ENCODE measurements around the gene CIBAR2.

CIBAR2 gene

DNA sequence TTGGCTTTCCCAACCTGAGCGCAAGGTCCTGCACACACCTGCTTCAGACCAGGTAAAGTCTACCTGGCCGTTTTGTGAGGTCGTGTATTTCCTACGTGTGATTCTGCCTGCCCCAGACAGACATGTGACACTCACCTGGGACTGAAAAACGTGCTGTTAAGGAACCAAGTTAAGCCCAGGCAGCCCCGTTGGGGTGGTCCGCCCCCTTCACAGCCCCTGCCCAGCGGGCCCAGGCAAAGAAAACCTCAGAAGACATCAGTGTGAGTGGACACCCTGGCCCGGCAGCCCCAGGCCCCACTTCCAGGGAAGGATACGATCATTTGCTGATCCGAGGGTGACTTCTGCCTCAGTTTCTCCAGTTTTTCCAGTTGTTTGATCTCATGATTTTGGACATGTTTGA, 4.7 kb downstream of the CIBAR2 start:
- H3K27ac ChIP-seq (ENCODE audit: low read length): no peak overlapping the region
- H3K9me3 ChIP-seq (ENCODE audit: control insufficient read depth, low read depth, low read length): no peaks in the 10 kb centered on the region
- no peaks in the 10 kb centered on the region for H3K27me3 ChIP-seq (ENCODE audit: control insufficient read depth, insufficient read depth, low read length)
- H3K9ac ChIP-seq (ENCODE audit: low read length): no peak overlapping the region
- no peaks in the 10 kb centered on the region for H3K36me3 ChIP-seq (ENCODE audit: control insufficient read depth, low read depth, low read length)
- no peak overlapping the region for H3K4me3 ChIP-seq (ENCODE audit: low read length)
- no peaks in the 10 kb centered on the region for H3K4me1 ChIP-seq (ENCODE audit: control insufficient read depth, low read depth, low read length)

DNA sequence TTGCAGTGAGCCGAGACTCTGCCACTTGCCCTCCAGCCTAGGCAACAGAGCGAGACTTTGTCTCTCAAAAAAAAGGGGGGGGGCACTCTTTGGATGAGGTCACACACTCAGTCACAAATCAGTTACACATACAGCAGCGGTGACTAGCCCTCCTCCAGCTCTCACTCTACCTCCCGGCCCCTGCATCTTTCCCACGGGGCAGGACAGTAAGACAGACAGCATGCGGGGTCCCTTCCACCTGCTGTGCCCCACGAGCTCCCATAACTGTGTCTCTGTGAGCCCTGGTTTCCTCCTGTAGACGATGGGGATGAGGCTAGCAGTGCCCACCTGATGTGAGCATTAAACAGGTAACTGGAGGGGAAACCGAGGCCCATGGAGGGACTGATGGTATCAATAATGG, 5.2 kb downstream of the CIBAR2 start:
- H3K27me3 ChIP-seq (ENCODE audit: control insufficient read depth, insufficient read depth, low read length): no peaks in the 10 kb centered on the region
- H3K9ac ChIP-seq (ENCODE audit: low read length): no peak overlapping the region
- no peak overlapping the region for H3K4me3 ChIP-seq (ENCODE audit: low read length)
- H3K36me3 ChIP-seq (ENCODE audit: control insufficient read depth, low read depth, low read length): no peaks in the 10 kb centered on the region
- no peaks in the 10 kb centered on the region for H3K4me1 ChIP-seq (ENCODE audit: control insufficient read depth, low read depth, low read length)
- no peak overlapping the region for H3K27ac ChIP-seq (ENCODE audit: low read length)
- no peaks in the 10 kb centered on the region for H3K9me3 ChIP-seq (ENCODE audit: control insufficient read depth, low read depth, low read length)

DNA sequence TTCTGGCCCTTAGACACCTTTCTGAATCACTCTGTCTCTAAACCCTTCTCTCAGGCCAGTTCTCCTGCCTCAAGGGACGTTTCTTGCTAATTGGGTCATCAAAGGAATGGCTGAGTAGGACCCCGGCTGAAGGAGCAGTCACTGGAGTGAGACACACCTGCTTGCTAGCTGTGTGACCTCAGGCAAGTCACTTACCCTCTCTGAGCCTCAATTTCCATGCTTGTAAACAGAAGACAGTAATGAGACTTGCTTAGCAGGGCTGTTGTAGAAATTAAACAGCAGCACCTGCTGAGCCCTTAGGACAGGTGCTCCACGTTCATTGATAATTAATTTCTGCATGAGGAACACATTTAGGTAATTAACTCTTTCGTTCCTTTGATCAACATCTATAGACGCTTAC, 6.8 kb downstream of the CIBAR2 start:
- H3K27me3 ChIP-seq (ENCODE audit: control insufficient read depth, insufficient read depth, low read length): no peaks in the 10 kb centered on the region
- no peaks in the 10 kb centered on the region for H3K9me3 ChIP-seq (ENCODE audit: control insufficient read depth, low read depth, low read length)
- no peak overlapping the region for H3K9ac ChIP-seq (ENCODE audit: low read length)
- no peaks in the 10 kb centered on the region for H3K4me1 ChIP-seq (ENCODE audit: control insufficient read depth, low read depth, low read length)
- H3K4me3 ChIP-seq (ENCODE audit: low read length): no peak overlapping the region
- no peak overlapping the region for H3K27ac ChIP-seq (ENCODE audit: low read length)
- H3K36me3 ChIP-seq (ENCODE audit: control insufficient read depth, low read depth, low read length): no peaks in the 10 kb centered on the region

DNA sequence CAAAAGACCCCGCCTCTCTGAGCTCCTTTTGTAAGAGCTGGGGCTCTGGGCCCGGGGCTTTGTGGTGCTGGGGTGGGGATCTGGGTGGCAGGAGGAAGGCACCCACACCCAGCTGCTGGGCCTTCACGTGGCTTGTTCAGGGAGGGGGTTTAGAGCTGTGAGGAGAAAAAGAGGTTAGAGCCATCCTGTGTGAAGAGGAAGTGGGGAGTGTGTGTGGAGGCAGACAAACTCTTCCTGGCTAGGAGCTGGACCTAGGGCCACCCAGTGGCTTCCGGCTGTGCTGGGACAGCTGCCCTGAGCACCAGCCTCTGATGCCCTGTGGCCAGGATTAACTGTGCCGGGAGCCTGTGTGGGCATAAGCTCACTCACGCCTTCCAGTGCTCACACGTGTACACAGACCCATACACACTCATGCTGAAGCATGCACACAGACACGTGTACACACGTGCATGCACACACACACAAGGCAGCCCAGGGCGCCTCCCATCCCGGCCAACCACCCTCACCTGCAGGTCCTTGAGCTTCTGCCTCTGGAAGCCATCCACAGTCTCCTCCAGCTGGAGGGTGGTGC, 7.4 kb downstream of the CIBAR2 start:
- H3K36me3 ChIP-seq (ENCODE audit: control insufficient read depth, low read depth, low read length): no peaks in the 10 kb centered on the region
- H3K9me3 ChIP-seq (ENCODE audit: control insufficient read depth, low read depth, low read length): no peaks in the 10 kb centered on the region
- no peak overlapping the region for H3K4me3 ChIP-seq (ENCODE audit: low read length)
- H3K27ac ChIP-seq (ENCODE audit: low read length): no peak overlapping the region
- H3K9ac ChIP-seq (ENCODE audit: low read length): no peak overlapping the region
- H3K4me1 ChIP-seq (ENCODE audit: control insufficient read depth, low read depth, low read length): no peaks in the 10 kb centered on the region
- H3K27me3 ChIP-seq (ENCODE audit: control insufficient read depth, insufficient read depth, low read length): no peaks in the 10 kb centered on the region

DNA sequence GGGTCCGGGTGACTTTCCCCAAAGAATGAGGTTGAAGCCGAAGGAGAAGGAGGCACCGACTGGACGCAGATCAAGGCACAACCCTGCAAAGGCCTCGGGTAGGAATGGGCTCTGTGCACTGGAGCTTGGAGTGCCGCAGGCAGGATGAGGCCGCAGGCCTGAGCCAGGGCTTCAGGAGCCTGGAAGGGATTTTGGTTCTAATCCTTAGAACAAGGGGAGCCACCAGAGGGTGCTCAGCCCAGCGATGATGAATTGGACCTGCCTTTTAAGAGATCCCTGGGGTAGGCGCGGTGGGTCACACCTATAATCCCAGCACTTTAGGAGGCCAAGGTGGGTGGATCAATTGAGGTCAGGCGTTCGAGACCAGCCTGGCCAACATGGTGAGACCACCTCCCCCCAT, 8.1 kb downstream of the CIBAR2 start:
- H3K27me3 ChIP-seq (ENCODE audit: control insufficient read depth, insufficient read depth, low read length): no peaks in the 10 kb centered on the region
- H3K9ac ChIP-seq (ENCODE audit: low read length): no peak overlapping the region
- H3K27ac ChIP-seq (ENCODE audit: low read length): no peak overlapping the region
- no peaks in the 10 kb centered on the region for H3K4me1 ChIP-seq (ENCODE audit: control insufficient read depth, low read depth, low read length)
- H3K4me3 ChIP-seq (ENCODE audit: low read length): no peak overlapping the region
- H3K9me3 ChIP-seq (ENCODE audit: control insufficient read depth, low read depth, low read length): no peaks in the 10 kb centered on the region
- no peaks in the 10 kb centered on the region for H3K36me3 ChIP-seq (ENCODE audit: control insufficient read depth, low read depth, low read length)

DNA sequence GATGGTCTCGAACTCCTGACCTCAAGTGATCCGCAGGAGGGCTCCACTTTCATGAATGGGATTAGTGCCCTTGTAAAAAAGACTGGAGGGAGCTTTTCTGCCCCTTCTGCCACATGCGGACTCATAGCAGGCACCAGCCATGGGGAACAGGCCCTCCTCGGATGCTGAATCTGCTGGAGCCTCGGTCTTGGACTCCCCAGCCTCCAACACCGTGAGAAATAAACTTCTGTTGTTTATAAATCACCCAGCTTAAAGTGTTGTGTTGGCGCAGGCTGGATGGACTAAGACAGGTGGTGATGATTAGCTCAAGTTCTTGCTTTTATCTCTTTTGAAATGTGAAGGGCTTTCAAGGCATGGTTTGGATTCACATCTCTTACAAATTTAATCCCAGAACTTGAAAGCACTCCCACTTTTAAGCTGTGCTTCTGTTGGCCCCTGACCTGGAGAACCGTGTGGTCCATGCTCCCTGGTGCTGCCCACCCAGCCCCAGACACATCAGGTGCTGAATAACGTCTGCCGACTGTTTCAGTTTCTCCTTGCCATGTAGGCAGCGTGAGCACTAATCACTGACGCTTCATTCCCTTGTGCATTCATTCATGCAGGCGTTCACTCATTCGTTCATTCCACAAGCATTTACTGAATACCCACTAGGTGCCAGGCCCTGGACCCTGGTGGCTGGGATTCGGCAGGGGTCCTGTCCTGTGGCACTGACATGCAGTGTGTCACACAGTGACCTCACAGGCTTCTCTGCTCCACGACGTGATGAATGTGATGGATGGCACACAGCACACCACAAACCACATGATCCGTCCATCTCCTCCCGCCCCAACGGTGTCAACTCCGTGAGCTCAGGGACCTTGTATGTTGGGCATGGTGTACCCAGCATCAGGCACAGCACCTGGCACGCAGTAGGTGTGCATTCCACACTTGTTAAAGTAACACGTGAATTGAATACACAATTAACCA, 8.9 kb downstream of the CIBAR2 start:
- Histone ChIP-seq H3K4me3 (ENCODE audit: low read length) (no peak overlapping the region), H3K27me3 (ENCODE audit: control insufficient read depth, insufficient read depth, low read length) (no peaks in the 10 kb centered on the region), H3K36me3 (ENCODE audit: control insufficient read depth, low read depth, low read length) (no peaks in the 10 kb centered on the region), H3K4me1 (ENCODE audit: control insufficient read depth, low read depth, low read length) (no peaks in the 10 kb centered on the region), H3K27ac (ENCODE audit: low read length) (no peak overlapping the region), H3K9ac (ENCODE audit: low read length) (no peak overlapping the region), H3K9me3 (ENCODE audit: control insufficient read depth, low read depth, low read length) (no peaks in the 10 kb centered on the region)

DNA sequence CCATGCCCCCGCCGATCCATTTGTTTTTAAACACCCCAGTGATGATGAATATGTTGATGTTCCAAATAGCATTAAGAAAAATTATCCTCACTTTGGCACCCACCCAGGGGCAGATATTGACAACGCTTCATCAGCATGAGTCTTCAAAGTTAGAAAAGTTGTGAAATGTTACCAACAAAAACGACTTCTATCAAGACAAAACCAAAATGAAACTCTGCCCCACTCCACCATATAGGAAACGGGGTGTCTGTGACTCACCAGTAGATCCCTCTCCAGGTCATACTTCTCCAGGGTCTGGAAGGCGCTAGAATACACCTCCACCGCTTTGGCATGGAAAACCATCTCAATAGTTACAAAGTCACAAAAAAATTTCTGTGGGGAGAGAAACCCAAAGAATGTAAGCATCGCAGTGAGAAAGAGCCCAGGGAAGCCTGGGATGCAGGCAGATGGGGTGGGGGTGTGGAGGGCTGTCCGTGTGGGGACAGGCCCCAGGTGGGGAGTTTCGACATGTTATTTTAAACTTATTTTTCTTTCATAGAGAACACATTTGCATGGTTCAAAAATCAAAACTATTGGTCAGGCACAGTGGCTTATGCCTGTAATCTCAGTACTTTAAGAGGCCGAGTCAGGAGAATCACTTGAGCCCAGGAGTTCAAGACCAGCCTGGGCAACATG, 10.2 kb downstream of the CIBAR2 start:
- Histone ChIP-seq H3K9ac (ENCODE audit: low read length) (no peak overlapping the region), H3K27me3 (ENCODE audit: control insufficient read depth, insufficient read depth, low read length) (no peaks in the 10 kb centered on the region), H3K4me1 (ENCODE audit: control insufficient read depth, low read depth, low read length) (no peaks in the 10 kb centered on the region), H3K4me3 (ENCODE audit: low read length) (no peak overlapping the region), H3K9me3 (ENCODE audit: control insufficient read depth, low read depth, low read length) (no peaks in the 10 kb centered on the region), H3K36me3 (ENCODE audit: control insufficient read depth, low read depth, low read length) (no peaks in the 10 kb centered on the region), H3K27ac (ENCODE audit: low read length) (no peak overlapping the region)

DNA sequence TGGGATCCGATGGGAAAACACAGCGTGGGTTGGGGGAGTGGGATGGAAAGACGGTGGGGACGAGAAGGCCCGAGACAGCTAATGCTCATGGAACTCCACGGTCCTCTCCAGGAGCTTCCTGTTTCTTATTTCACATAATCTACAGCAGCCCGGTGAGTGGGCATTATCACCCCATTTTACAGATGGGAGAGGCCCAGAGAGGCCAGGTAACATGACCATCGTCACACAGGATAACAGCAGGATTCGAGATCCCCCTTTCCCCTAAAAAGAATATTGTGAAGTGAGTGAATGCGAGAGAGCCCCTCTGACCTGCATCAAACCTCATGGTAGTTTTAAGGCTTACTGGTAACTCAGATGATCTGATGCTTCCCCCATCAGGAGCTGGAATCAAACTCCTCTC, 12.0 kb downstream of the CIBAR2 start:
- Histone ChIP-seq H3K36me3 (ENCODE audit: control insufficient read depth, low read depth, low read length) (no peaks in the 10 kb centered on the region), H3K9me3 (ENCODE audit: control insufficient read depth, low read depth, low read length) (no peaks in the 10 kb centered on the region), H3K9ac (ENCODE audit: low read length) (no peak overlapping the region), H3K27me3 (ENCODE audit: control insufficient read depth, insufficient read depth, low read length) (no peaks in the 10 kb centered on the region), H3K4me3 (ENCODE audit: low read length) (no peak overlapping the region), H3K27ac (ENCODE audit: low read length) (no peak overlapping the region), H3K4me1 (ENCODE audit: control insufficient read depth, low read depth, low read length) (no peaks in the 10 kb centered on the region)

DNA sequence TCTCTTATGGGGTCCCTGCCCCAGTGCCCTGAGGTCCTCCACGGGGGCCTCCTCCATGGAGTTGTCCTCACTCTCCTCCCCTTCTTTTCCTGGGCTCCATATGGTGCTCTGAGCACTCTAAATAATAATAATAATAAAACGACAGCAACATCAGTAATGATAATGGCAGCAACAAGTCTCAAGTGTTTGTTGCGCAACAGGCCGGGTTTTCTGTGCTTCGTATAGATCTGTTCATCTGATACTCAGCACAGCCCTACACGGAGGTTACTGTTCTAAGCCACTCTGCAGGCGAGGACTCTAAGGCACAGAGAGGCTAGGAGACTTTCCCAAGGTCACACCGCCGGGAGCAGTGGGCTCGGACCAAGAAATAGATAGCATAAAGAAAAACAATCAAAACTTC, 13.7 kb downstream of the CIBAR2 start:
- Histone ChIP-seq H3K9ac (ENCODE audit: low read length) (no peak overlapping the region), H3K4me1 (ENCODE audit: control insufficient read depth, low read depth, low read length) (no peaks in the 10 kb centered on the region), H3K4me3 (ENCODE audit: low read length) (no peak overlapping the region), H3K36me3 (ENCODE audit: control insufficient read depth, low read depth, low read length) (no peaks in the 10 kb centered on the region), H3K27ac (ENCODE audit: low read length) (no peak overlapping the region), H3K9me3 (ENCODE audit: control insufficient read depth, low read depth, low read length) (no peaks in the 10 kb centered on the region), H3K27me3 (ENCODE audit: control insufficient read depth, insufficient read depth, low read length) (no peaks in the 10 kb centered on the region)

DNA sequence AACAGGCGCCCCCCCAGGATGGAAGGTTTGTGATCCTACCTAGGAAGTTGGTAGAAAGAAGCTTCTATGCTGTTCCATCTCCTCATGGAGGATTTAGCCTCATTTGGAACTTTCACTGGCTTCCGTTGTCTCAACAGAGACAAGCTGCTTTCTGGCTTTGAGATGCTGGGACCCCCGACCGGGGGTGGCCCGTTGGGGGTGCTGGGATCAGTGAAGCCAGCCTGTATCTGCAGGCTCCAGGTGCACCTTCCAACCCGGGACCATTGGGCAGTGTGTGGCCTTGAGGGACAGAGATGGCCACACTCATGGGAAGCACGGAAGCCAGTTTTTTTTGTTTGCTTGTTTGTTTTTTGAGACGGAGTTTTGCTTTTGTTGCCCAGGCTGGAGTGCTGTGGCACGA, 15.4 kb downstream of the CIBAR2 start:
- H3K27me3 ChIP-seq (ENCODE audit: control insufficient read depth, insufficient read depth, low read length): no peaks in the 10 kb centered on the region
- H3K36me3 ChIP-seq (ENCODE audit: control insufficient read depth, low read depth, low read length): no peaks in the 10 kb centered on the region
- H3K27ac ChIP-seq (ENCODE audit: low read length): no peak overlapping the region
- H3K4me1 ChIP-seq (ENCODE audit: control insufficient read depth, low read depth, low read length): no peaks in the 10 kb centered on the region
- H3K9me3 ChIP-seq (ENCODE audit: control insufficient read depth, low read depth, low read length): no peaks in the 10 kb centered on the region
- H3K9ac ChIP-seq (ENCODE audit: low read length): no peak overlapping the region
- H3K4me3 ChIP-seq (ENCODE audit: low read length): no peak overlapping the region

DNA sequence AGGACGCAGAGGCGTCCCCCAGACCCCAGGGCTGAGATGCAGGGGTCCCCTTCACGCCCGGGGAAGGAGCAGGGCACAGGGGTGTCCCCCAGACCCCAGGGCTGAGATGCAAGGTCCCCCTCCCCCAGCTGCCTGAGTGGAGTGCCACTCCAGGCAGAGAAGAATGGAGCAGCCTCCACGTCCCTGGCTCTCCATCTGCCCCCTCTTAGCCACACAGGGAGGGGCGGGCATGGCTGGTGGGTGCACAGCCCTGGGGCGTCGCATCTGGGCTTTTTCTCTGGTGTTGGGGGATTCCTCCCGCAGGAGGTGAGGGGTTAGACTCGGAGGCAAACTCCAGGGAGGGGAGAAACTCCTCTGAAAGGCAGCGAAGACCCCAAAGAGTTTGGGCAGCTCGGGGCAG, 17.5 kb downstream of the CIBAR2 start:
- H3K9ac ChIP-seq (ENCODE audit: low read length): no peak overlapping the region
- no peaks in the 10 kb centered on the region for H3K36me3 ChIP-seq (ENCODE audit: control insufficient read depth, low read depth, low read length)
- H3K9me3 ChIP-seq (ENCODE audit: control insufficient read depth, low read depth, low read length): no peaks in the 10 kb centered on the region
- H3K4me3 ChIP-seq (ENCODE audit: low read length): no peak overlapping the region
- H3K27ac ChIP-seq (ENCODE audit: low read length): no peak overlapping the region
- no peaks in the 10 kb centered on the region for H3K27me3 ChIP-seq (ENCODE audit: control insufficient read depth, insufficient read depth, low read length)
- H3K4me1 ChIP-seq (ENCODE audit: control insufficient read depth, low read depth, low read length): no peaks in the 10 kb centered on the region

Measured in iPS-18a (cell line).